ENCODE measurements around the gene PLA2G2C.
"Not testable (repeated sequence)": the region's sequence is repeated elsewhere in the genome, so short reads cannot be mapped to it uniquely, and the experiment has no call there.

PLA2G2C gene

GRCh38 chr1:20185834-20186782, at the start of gene PLA2G2C, which contains the start of gene UBXN10:
PLA2G2C (minus strand) TSS chr1:20186518; CDS start chr1:20177363, 9,155 bp downstream.
UBXN10 (plus strand) TSS chr1:20186096; CDS start chr1:20190562, 4,466 bp downstream.
- in situ Hi-C loops (cut with HindIII; ENCODE audit: low pct_unique_long_range_greater_than_20kb, low sequenced_read_pairs), result no loop called here
- no peak for TF ChIP-seq JUND (IDR thresholded peaks at IDR 0.05; ENCODE audit: low read depth)
- DNase-seq (ENCODE audit: low read depth in 1 of 2, low spot score in 1 of 2), result peak in 1 of 2 experiments; percentile 20

GRCh38 chr1:20234788-20235535, 48.6 kb upstream of the PLA2G2C start:
- in situ Hi-C loops (cut with HindIII; ENCODE audit: low pct_unique_long_range_greater_than_20kb, low sequenced_read_pairs), result no loop called here
- no peak for DNase-seq (ENCODE audit: low read depth in 1 of 2, low spot score in 1 of 2)
- TF ChIP-seq JUND (IDR thresholded peaks at IDR 0.05; ENCODE audit: low read depth), result no peak

- DNase-seq (ENCODE audit: low read depth in 1 of 2, low spot score in 1 of 2), result no peak
- in situ Hi-C loops (cut with HindIII; ENCODE audit: low pct_unique_long_range_greater_than_20kb, low sequenced_read_pairs), result no loop called here
- TF ChIP-seq JUND (IDR thresholded peaks at IDR 0.05; ENCODE audit: low read depth), result no peak
Measured at GRCh38 chr1:20233866-20234265, 47.5 kb upstream of the PLA2G2C start.

GRCh38 chr1:20233394-20233793, 47.1 kb upstream of the PLA2G2C start:
- in situ Hi-C loops (cut with HindIII; ENCODE audit: low pct_unique_long_range_greater_than_20kb, low sequenced_read_pairs), result no loop called here
- no peak for TF ChIP-seq JUND (IDR thresholded peaks at IDR 0.05; ENCODE audit: low read depth)
- peak in 1 of 2 experiments; percentile 24 for DNase-seq (ENCODE audit: low read depth in 1 of 2, low spot score in 1 of 2)

- in situ Hi-C loops (cut with HindIII; ENCODE audit: low pct_unique_long_range_greater_than_20kb, low sequenced_read_pairs), result not testable (repeated sequence)
- DNase-seq (ENCODE audit: low read depth in 1 of 2, low spot score in 1 of 2), result peak in 1 of 2 experiments; percentile 22
Measured at GRCh38 chr1:20232564-20232963, 46.2 kb upstream of the PLA2G2C start.

- in situ Hi-C loops (cut with HindIII; ENCODE audit: low pct_unique_long_range_greater_than_20kb, low sequenced_read_pairs), result no loop called here
- TF ChIP-seq JUND (IDR thresholded peaks at IDR 0.05; ENCODE audit: low read depth), result no peak
- no peak for DNase-seq (ENCODE audit: low read depth in 1 of 2, low spot score in 1 of 2)
Measured at GRCh38 chr1:20229171-20229570, 42.9 kb upstream of the PLA2G2C start.

DNA sequence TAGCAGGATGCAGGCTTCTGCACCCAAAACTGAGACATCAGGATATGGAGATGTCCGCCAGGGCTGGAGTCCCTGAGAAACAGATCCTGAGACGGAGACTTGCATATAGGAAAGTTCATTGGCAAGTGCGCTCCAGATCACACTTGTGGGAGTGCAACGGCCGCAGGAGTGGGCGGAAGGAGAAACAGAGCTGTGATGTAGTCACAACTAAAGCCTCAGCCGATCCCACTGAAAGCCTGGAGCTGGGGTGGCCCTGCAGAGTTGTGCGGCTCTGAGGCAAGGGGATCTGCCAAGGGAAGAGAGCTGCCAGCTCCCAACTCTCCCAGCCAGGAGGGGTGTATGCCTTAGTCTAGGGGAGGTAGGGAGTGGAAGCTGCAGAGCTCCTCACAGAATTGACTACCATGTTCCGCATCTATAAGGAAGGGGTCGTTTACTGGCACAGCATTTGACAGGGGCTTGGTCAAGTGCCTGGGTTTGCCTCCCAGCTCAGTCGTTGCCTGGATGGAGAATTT, 42.1 kb upstream of the PLA2G2C start:
- no peak for TF ChIP-seq JUND (IDR thresholded peaks at IDR 0.05; ENCODE audit: low read depth)
- in situ Hi-C loops (cut with HindIII; ENCODE audit: low pct_unique_long_range_greater_than_20kb, low sequenced_read_pairs), result no loop called here
- no peak for DNase-seq (ENCODE audit: low read depth in 1 of 2, low spot score in 1 of 2)

DNA sequence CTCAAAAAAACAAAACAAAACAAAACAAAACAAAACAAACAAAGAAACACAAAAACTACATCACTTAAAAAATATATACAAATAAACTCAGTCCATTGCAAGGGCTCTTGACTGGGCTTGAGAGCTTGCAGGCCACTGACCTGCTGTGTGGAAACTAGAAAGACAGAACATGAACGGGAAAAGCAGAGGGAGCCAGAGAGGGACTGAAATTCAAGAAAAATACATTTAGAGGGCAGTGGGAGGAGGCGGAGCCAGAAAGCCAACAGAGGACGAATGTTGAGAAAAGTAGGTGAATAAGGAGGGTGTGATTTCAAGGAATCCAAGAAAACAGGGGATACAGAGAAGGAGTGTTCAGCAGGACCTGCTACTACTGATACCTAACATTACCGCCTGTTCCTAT, 41.4 kb upstream of the PLA2G2C start:
- DNase-seq (ENCODE audit: low read depth in 1 of 2, low spot score in 1 of 2), result no peak
- no peak for TF ChIP-seq JUND (IDR thresholded peaks at IDR 0.05; ENCODE audit: low read depth)
- in situ Hi-C loops (cut with HindIII; ENCODE audit: low pct_unique_long_range_greater_than_20kb, low sequenced_read_pairs), result no loop called here

- TF ChIP-seq JUND (IDR thresholded peaks at IDR 0.05; ENCODE audit: low read depth), result no peak
- in situ Hi-C loops (cut with HindIII; ENCODE audit: low pct_unique_long_range_greater_than_20kb, low sequenced_read_pairs), result no loop called here
- DNase-seq (ENCODE audit: low read depth in 1 of 2, low spot score in 1 of 2), result no peak
Measured at GRCh38 chr1:20224546-20224945, 38.2 kb upstream of the PLA2G2C start.

DNA sequence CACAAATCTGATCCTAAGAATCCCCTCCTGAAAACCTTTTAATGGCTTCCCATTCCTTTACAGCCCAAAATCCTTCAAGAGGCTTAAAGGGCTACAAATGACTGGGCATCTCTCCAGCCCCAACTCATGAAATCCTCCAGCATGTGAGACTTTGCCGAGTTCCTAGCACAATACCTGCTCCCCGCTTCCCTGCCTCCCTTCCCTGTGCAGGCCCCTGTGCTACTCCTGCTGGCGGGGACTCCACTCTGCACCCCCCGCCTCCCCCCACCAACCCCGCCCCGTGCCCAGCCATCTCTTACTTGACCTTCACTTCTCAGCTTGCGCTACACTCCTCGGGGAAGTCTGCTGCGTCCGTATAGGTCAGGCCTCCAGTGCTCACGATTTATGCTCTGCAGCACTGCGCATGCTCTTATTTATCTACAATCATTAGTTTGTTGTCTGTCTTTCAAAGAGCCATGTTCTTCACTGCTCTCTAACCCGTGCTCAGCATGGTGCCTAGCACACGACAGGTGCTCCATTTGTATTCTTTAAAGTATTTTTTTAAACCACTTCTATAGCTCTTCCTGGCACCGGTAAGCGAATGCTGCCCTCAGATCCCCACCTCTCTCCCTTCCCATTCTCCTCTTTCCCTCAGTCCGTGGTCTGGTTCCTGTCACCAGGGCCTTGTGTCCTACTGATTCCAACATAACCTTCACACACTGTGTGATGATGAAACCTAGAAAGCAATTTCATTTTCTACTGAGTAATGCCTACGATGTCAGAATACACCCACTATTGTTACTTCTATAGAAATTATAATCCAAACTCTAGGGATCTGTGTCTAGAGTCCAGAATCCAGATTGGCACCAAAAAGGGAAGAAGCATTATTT, 37.5 kb upstream of the PLA2G2C start:
- DNase-seq (ENCODE audit: low read depth in 1 of 2, low spot score in 1 of 2), result no peak
- TF ChIP-seq JUND (IDR thresholded peaks at IDR 0.05; ENCODE audit: low read depth), result no peak
- in situ Hi-C loops (cut with HindIII; ENCODE audit: low pct_unique_long_range_greater_than_20kb, low sequenced_read_pairs), result no loop called here

- DNase-seq (ENCODE audit: low read depth in 1 of 2, low spot score in 1 of 2), result no peak
- in situ Hi-C loops (cut with HindIII; ENCODE audit: low pct_unique_long_range_greater_than_20kb, low sequenced_read_pairs), result no loop called here
- TF ChIP-seq JUND (IDR thresholded peaks at IDR 0.05; ENCODE audit: low read depth), result no peak
Measured at GRCh38 chr1:20223106-20223505, 36.8 kb upstream of the PLA2G2C start.

GRCh38 chr1:20220036-20220435, 33.7 kb upstream of the PLA2G2C start:
- no peak for TF ChIP-seq JUND (IDR thresholded peaks at IDR 0.05; ENCODE audit: low read depth)
- no peak for DNase-seq (ENCODE audit: low read depth in 1 of 2, low spot score in 1 of 2)
- in situ Hi-C loops (cut with HindIII; ENCODE audit: low pct_unique_long_range_greater_than_20kb, low sequenced_read_pairs), result no loop called here

- in situ Hi-C loops (cut with HindIII; ENCODE audit: low pct_unique_long_range_greater_than_20kb, low sequenced_read_pairs); DNase-seq (ENCODE audit: low read depth in 1 of 2, low spot score in 1 of 2): not testable (repeated sequence)
Measured at GRCh38 chr1:20219053-20219452, 32.7 kb upstream of the PLA2G2C start.

Measured in T47D (cell line).